H1 (cell line): ENCODE measurements around the gene SOBP. TPM values are rescaled to one million over a fixed set of nuclear protein-coding genes. Genes with fewer than 3 reads are reported as not detected.
A peak's percentile ranks its signal among the peaks of the same experiment; 100 is the strongest.

Experiments
- CTCF ChIA-PET: fragments of 300-600 bp; sonication (Branson Sonifier 250); formaldehyde crosslinking; loops from one replicate; lab custom pipeline; 2021; ENCODE audit not compliant: partially characterized antibody; lab: Charles Lee
- POLR2A ChIA-PET: fragments of 300-600 bp; sonication (Branson Sonifier 250); formaldehyde crosslinking; loops from one replicate; lab custom pipeline; 2021; ENCODE audit warnings: inconsistent platforms; ENCODE audit not compliant: partially characterized antibody; lab: Charles Lee
- DNase-seq, 2 experiments: peaks; one replicate each; pipeline versions ENCODE4 v3.0.0 to v3.0.0-alpha.2; 2010 to 2022; ENCODE audit warnings: low spot score in 2 of 2, low read depth in 1 of 2, mixed read lengths in 1 of 2
- FAIRE-seq: peaks from 2 replicates; lab custom pipeline; 2011; peaks lifted over from hg19 to GRCh38; lab: Jason Lieb, UNC
- H2AFZ ChIP-seq: 2 replicates; pipeline ENCODE4 v1.8.1; 2012; ENCODE audit warnings: low read length, inconsistent platforms
- H2AK5ac ChIP-seq: 2 replicates; pipeline ENCODE4 v1.6.1; 2013; ENCODE audit warnings: low read depth, low read length
- H2BK120ac ChIP-seq: replicated peaks from 2 replicates; pipeline ENCODE3; 2013; ENCODE audit warnings: low read depth, low read length, inconsistent platforms
- H2BK12ac ChIP-seq: 2 replicates; pipeline ENCODE4 v1.6.1; 2013; ENCODE audit warnings: low read depth, low read length
- H2BK15ac ChIP-seq: 2 replicates; pipeline ENCODE4 v1.6.1; 2013; ENCODE audit warnings: low read length
- H2BK20ac ChIP-seq: 2 replicates; pipeline ENCODE4 v1.6.1; 2013; ENCODE audit warnings: low read length
- H2BK5ac ChIP-seq: 2 replicates; pipeline ENCODE4 v1.6.1; 2013; ENCODE audit warnings: low read depth, low read length
- H3K14ac ChIP-seq: 2 replicates; pipeline ENCODE4 v1.6.1; 2013; ENCODE audit warnings: inconsistent platforms; ENCODE audit not compliant: insufficient read length
- H3K18ac ChIP-seq: 2 replicates; pipeline ENCODE4 v1.6.1; 2013; ENCODE audit warnings: low read length; ENCODE audit errors: extremely low read depth
- H3K23ac ChIP-seq: 2 replicates; pipeline ENCODE4 v1.6.1; 2013; ENCODE audit warnings: inconsistent platforms; ENCODE audit not compliant: insufficient read length
- H3K23me2 ChIP-seq: 2 replicates; pipeline ENCODE4 v1.6.1; 2013; ENCODE audit warnings: low read depth, low read length
- H3K27ac ChIP-seq: 2 replicates; pipeline ENCODE4 v1.6.1; 2011; ENCODE audit warnings: low read depth, low read length, inconsistent platforms
- H3K27me3 ChIP-seq, 4 experiments: replicated peaks in 1 of 4; 1 replicate in 1 of 4; 2 replicates in 3 of 4; pipeline versions ENCODE4 v1.6.1 to v1.8.1; 2011 to 2013; ENCODE audit warnings: low read length in 3 of 4, mild to moderate bottlenecking in 3 of 4, inconsistent platforms in 2 of 4, mixed read lengths in 2 of 4, moderate library complexity in 1 of 4; ENCODE audit not compliant: control insufficient read depth in 3 of 4, insufficient read depth in 3 of 4; ENCODE audit errors: extremely low read depth in 1 of 4
- H3K36me3 ChIP-seq, 4 experiments: 2 replicates each; pipeline versions ENCODE4 v1.6.1 to v1.8.1; 2011 to 2013; ENCODE audit warnings: mild to moderate bottlenecking in 4 of 4, low read length in 3 of 4, moderate library complexity in 2 of 4, control low read depth in 1 of 4, inconsistent platforms in 1 of 4; ENCODE audit not compliant: insufficient read depth in 4 of 4, control insufficient read depth in 2 of 4
- H3K4ac ChIP-seq: replicated peaks from 2 replicates; pipeline ENCODE3; 2013; ENCODE audit warnings: low read length, low read depth, mixed read lengths, inconsistent platforms; ENCODE audit not compliant: insufficient read length
- H3K4me1 ChIP-seq, 4 experiments: replicated peaks in 1 of 4; 1 replicate in 1 of 4; 2 replicates in 3 of 4; pipeline versions ENCODE4 v1.6.1 to v1.8.1; 2011 to 2013; ENCODE audit warnings: low read length in 3 of 4, inconsistent platforms in 2 of 4, mixed read lengths in 1 of 4; ENCODE audit not compliant: insufficient read depth in 4 of 4, control insufficient read depth in 3 of 4
- H3K4me2 ChIP-seq, 2 experiments: 2 replicates each; pipeline versions ENCODE4 v1.6.1 to v1.8.1; 2011 to 2013; ENCODE audit warnings: low read depth in 2 of 2, low read length in 2 of 2, control low read depth in 1 of 2, inconsistent platforms in 1 of 2, mild to moderate bottlenecking in 1 of 2; ENCODE audit not compliant: insufficient read depth in 1 of 2
- H3K4me3 ChIP-seq, 4 experiments: fragments of 200-600, 300-600 bp in 1 of 4; sonication (generic), shearing (Covaris generic), sonication (Bioruptor Twin) in 1 of 4; 2 replicates each; pipeline versions ENCODE4 v1.5.1 to v1.8.1; 2011 to 2016; ENCODE audit warnings: low read length in 4 of 4, low read depth in 3 of 4, control low read depth in 2 of 4, inconsistent platforms in 2 of 4, mild to moderate bottlenecking in 2 of 4, mixed read lengths in 1 of 4, moderate library complexity in 1 of 4; ENCODE audit not compliant: insufficient read depth in 2 of 4; ENCODE audit errors: extremely low read depth in 1 of 4
- H3K56ac ChIP-seq: replicated peaks from 2 replicates; pipeline ENCODE3; 2013; ENCODE audit warnings: low read depth, mild to moderate bottlenecking, mixed read lengths, low read length, inconsistent platforms; ENCODE audit not compliant: insufficient read length
- H3K79me1 ChIP-seq: 2 replicates; pipeline ENCODE4 v1.6.1; 2013; ENCODE audit warnings: low read depth, low read length, control low read depth
- H3K79me2 ChIP-seq, 2 experiments: 2 replicates each; pipeline versions ENCODE4 v1.6.1 to v1.8.1; 2012 to 2013; ENCODE audit warnings: low read length in 2 of 2, mild to moderate bottlenecking in 2 of 2, inconsistent platforms in 1 of 2; ENCODE audit not compliant: insufficient read depth in 2 of 2, control insufficient read depth in 1 of 2
- H3K9ac ChIP-seq, 4 experiments: replicated peaks in 1 of 4; 1 replicate in 1 of 4; 2 replicates in 3 of 4; pipeline versions ENCODE4 v1.6.1 to v1.8.1; 2011 to 2013; ENCODE audit warnings: low read depth in 3 of 4, low read length in 3 of 4, control low read depth in 2 of 4, mild to moderate bottlenecking in 2 of 4, moderate library complexity in 2 of 4, inconsistent platforms in 1 of 4; ENCODE audit errors: extremely low read depth in 1 of 4
- H3K9me3 ChIP-seq, 2 experiments: 2 replicates each; pipeline versions ENCODE4 v1.6.1 to v1.8.1; 2012 to 2013; ENCODE audit warnings: mild to moderate bottlenecking in 2 of 2, moderate library complexity in 2 of 2, control low read depth in 1 of 2, inconsistent platforms in 1 of 2, low read depth in 1 of 2, low read length in 1 of 2, mixed read lengths in 1 of 2; ENCODE audit not compliant: insufficient read depth in 2 of 2
- H4K20me1 ChIP-seq, 2 experiments: replicated peaks in 1 of 2; 2 replicates each; pipeline versions ENCODE3 to v1.8.1; 2011 to 2013; ENCODE audit warnings: inconsistent platforms in 2 of 2, low read length in 2 of 2, mild to moderate bottlenecking in 1 of 2; ENCODE audit not compliant: insufficient read depth in 2 of 2, control insufficient read depth in 1 of 2
- H4K5ac ChIP-seq: 2 replicates; pipeline ENCODE4 v1.6.1; 2013; ENCODE audit warnings: low read length, low read depth, mixed read lengths, inconsistent platforms; ENCODE audit not compliant: insufficient read length
- H4K8ac ChIP-seq: 2 replicates; pipeline ENCODE4 v1.8.0; 2013; ENCODE audit warnings: mild to moderate bottlenecking, moderate library complexity, low read length, inconsistent platforms; ENCODE audit not compliant: insufficient read depth; ENCODE audit errors: extremely low read depth
- H4K91ac ChIP-seq: replicated peaks from 2 replicates; pipeline ENCODE3; 2013; ENCODE audit warnings: low read length, mixed read lengths, inconsistent platforms; ENCODE audit not compliant: insufficient read length
- BRCA1 ChIP-seq: IDR thresholded peaks from 2 replicates; pipeline ENCODE4 v1.6.1; 2012; ENCODE audit warnings: low read depth, low read length, improper control_type of control experiment
- JUND ChIP-seq: IDR thresholded peaks from 2 replicates; pipeline ENCODE4 v1.6.1; 2011; ENCODE audit warnings: mild to moderate bottlenecking, improper control_type of control experiment, low read length
- POLR2A ChIP-seq, 2 experiments: IDR thresholded peaks; 1 replicate in 1 of 2; 2 replicates in 1 of 2; pipeline ENCODE4 v1.6.1; 2011; ENCODE audit warnings: low read depth in 2 of 2, low read length in 2 of 2, mild to moderate bottlenecking in 2 of 2; ENCODE audit errors: control extremely low read depth in 1 of 2
- RAD21 ChIP-seq, 2 experiments: IDR thresholded peaks in 1 of 2; conservative IDR thresholded peaks in 1 of 2; 2 replicates each; pipeline ENCODE4 v1.6.1; 2011; ENCODE audit warnings: low read depth in 2 of 2, low read length in 2 of 2, improper control_type of control experiment in 1 of 2, inconsistent platforms in 1 of 2, mild to moderate bottlenecking in 1 of 2, moderate library complexity in 1 of 2
- RFX5 ChIP-seq: IDR thresholded peaks from 2 replicates; pipeline ENCODE4 v1.6.1; 2011; ENCODE audit warnings: low read depth, low read length, improper control_type of control experiment, borderline replicate concordance
- SIN3A ChIP-seq, 2 experiments: IDR thresholded peaks in 1 of 2; conservative IDR thresholded peaks in 1 of 2; 2 replicates each; pipeline ENCODE4 v1.6.1; 2011 to 2012; ENCODE audit warnings: low read length in 2 of 2, improper control_type of control experiment in 1 of 2, low read depth in 1 of 2, mild to moderate bottlenecking in 1 of 2
- SP1 ChIP-seq: IDR thresholded peaks from 2 replicates; pipeline ENCODE4 v1.6.1; 2011; ENCODE audit warnings: low read depth, low read length
- SRF ChIP-seq: IDR thresholded peaks from 2 replicates; pipeline ENCODE4 v1.6.1; 2011; ENCODE audit warnings: mild to moderate bottlenecking, low read depth, low read length, moderate library complexity
- TAF1 ChIP-seq: IDR thresholded peaks from 2 replicates; pipeline ENCODE4 v1.6.1; 2011; ENCODE audit warnings: mild to moderate bottlenecking, low read depth, low read length
- WGBS, 2 experiments: shearing (Covaris generic) in 1 of 2; methylation state at CpG; one replicate each; pipeline versions ENCODE4 v1.1.6 to v1.1.7; 2013 to 2015; ENCODE audit warnings: low lambda C conversion rate in 2 of 2, mixed read lengths in 2 of 2, inconsistent platforms in 1 of 2, low coverage in 1 of 2, missing lambda C conversion rate in 1 of 2; ENCODE audit not compliant: insufficient replicate concordance in 2 of 2, insufficient coverage in 1 of 2, insufficient read length in 1 of 2; ENCODE audit errors: extremely low coverage in 1 of 2, missing lambda C conversion rate in 1 of 2; 5-methylcytosine and 5-hydroxymethylcytosine counted together
- polyA plus RNA-seq, 7 experiments: library from polyadenylated mRNA; depleted of rRNA in 3 of 7; stranded (reverse) in 5 of 7; unstranded in 2 of 7; fragments of >200 nt in 5 of 7; fragments of 200-250 nt in 2 of 7; gene quantifications; 1 replicate in 5 of 7; 2 replicates in 1 of 7; 4 replicates in 1 of 7; pipeline versions ENCODE4 v1.2.1 to v1.2.3, GENCODE V29; 2011 to 2013; ENCODE audit warnings: missing spikeins in 2 of 7, mixed read lengths in 2 of 7
- total RNA-seq: library from RNA; stranded (reverse); fragmentation: NEBNext Ultra II Directional; extraction: Animal tissue kit (Norgen Biotek cat#: 25700); gene quantifications from 2 replicates; pipeline ENCODE4 v1.2.1, GENCODE V29; 2021
- TF ChIP-seq, protein P1 (sequence below): IDR thresholded peaks from 2 replicates; pipeline ENCODE4 v1.6.1; 2011; ENCODE audit warnings: low read depth, mild to moderate bottlenecking, low read length; ENCODE audit not compliant: insufficient read depth

The SOBP gene
- total and polyA plus RNA-seq, 2 of the 8 experiments (the other 6 are each of a cell fraction or from before 2014, with no cell fraction given), result 0.45 to 6.2 TPM

DNA sequence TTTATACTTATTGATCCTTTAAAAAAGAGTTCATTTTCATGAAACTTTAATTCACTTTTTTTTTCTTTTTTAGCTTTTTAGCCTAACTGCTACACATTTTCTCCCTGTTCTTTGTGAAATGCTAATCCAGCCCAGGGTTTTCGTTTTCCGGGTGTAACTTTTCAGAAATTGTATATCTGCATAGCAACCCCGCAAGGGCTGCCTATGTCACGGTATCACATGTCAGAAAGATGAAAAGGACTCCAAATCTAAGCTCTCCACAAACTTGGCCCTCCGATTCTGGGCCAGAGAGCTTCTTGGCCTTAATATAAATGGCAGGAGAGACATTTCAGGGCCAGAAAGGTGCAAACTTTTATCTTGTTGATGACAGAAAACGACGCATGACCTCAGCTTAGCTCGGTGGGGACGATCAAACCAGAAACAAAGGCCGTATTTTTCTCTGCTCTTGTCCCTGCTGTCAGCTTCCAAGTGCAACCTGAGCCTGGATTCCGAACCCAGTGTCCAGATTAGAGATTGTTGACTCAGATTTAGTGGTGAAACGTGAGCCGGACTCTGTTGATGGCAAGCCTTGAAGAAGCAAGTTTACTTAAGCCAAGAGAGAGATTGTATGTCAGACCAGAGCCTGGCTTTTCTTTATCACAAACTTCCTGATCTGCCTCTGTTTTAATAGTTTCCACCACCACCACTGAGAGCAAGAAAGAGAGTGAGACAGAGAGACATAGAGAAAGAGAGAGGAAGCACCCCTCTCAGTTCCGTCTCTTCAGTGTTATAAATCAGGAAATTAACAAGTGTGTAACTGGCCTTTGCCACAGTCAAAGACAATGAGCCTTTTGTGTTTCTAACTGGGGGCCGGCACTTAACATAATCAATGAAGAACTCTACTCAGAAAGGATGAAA lies 176.4 kb downstream of the SOBP start:
- peaks cover 6 to 27% (median 15%) of the 10 kb centered on the region in 4 experiments for H3K4me1 ChIP-seq
- WGBS, 2 experiments, result 77% methylated on average over 15 of the region's 15 CpGs; no CpG with 5 or more reads in 1 of the 2 experiments
- H2BK120ac ChIP-seq, result no peak overlapping the region
- no peaks in the 10 kb centered on the region for H3K79me1 ChIP-seq
- no peaks in the 10 kb centered on the region for H3K9me3 ChIP-seq
- FAIRE-seq, result no peak
- no peak overlapping the region for H4K91ac ChIP-seq
- CTCF ChIA-PET, result interaction anchor here (0.7 to 1.5 kb wide), 5 partner anchors 11 to 250 kb away, joined by 3 to 4 read pairs (median 3); no protein-coding TSS in a partner anchor
- no peak overlapping the region for H3K4me3 ChIP-seq
- POLR2A ChIA-PET, result no interaction called here
- H2BK20ac ChIP-seq, result peak overlapping the region; percentile 68; the same call in 1 of the 2 replicates
- no peaks in the 10 kb centered on the region for H3K23me2 ChIP-seq
- H2BK15ac ChIP-seq, result no peak overlapping the region
- no peak overlapping the region for H3K56ac ChIP-seq
- H3K4ac ChIP-seq, result no peak overlapping the region
- H4K20me1 ChIP-seq, result no peaks in the 10 kb centered on the region
- H3K79me2 ChIP-seq, result no peaks in the 10 kb centered on the region
- H3K9ac ChIP-seq, result peak overlapping the region in 1 of 4 experiments; percentile 13; a peak in 2 of 7 replicates
- H3K36me3 ChIP-seq, result no peaks in the 10 kb centered on the region
- no peaks in the 10 kb centered on the region for H3K27me3 ChIP-seq
- H4K8ac ChIP-seq, result no peak overlapping the region
- H2AFZ ChIP-seq, result peak overlapping the region; percentile 10; the same call in 1 of the 2 replicates
- no peak overlapping the region for H3K27ac ChIP-seq
- no peak for DNase-seq
- peak overlapping the region; percentile 13; the same call in 1 of the 2 replicates for H2BK5ac ChIP-seq
- peak overlapping the region in 1 of 2 experiments; percentile 42; a peak in 1 of 4 replicates for H3K4me2 ChIP-seq
- no peak overlapping the region; the same call in 1 of the 2 replicates for H2BK12ac ChIP-seq
- no peak overlapping the region for H2AK5ac ChIP-seq
- H3K23ac ChIP-seq, result no peak overlapping the region
- no peak overlapping the region for H4K5ac ChIP-seq
- peak overlapping the region; percentile 68 for H3K18ac ChIP-seq
- no peak overlapping the region for H3K14ac ChIP-seq
- TF ChIP-seq SP1, result no peak
- no peak for TF ChIP-seq SIN3A (conservative IDR thresholded peaks at IDR 0.05 in 1 of 2, IDR thresholded peaks at IDR 0.05 in 1 of 2; ENCODE audit: low read depth in 1 of 2, low read length in 2 of 2)
- no peak for TF ChIP-seq SRF
- TF ChIP-seq POLR2A (IDR thresholded peaks at IDR 0.05; ENCODE audit: control extremely low read depth in 1 of 2, low read depth in 2 of 2, low read length in 2 of 2), result no peak
- TF ChIP-seq RFX5, result no peak
- TF ChIP-seq RAD21 (IDR thresholded peaks at IDR 0.05 in 1 of 2, conservative IDR thresholded peaks at IDR 0.05 in 1 of 2; ENCODE audit: low read depth in 2 of 2, low read length in 2 of 2), result no peak
- TF ChIP-seq TAF1, result no peak
- TF ChIP-seq, protein P1, sequence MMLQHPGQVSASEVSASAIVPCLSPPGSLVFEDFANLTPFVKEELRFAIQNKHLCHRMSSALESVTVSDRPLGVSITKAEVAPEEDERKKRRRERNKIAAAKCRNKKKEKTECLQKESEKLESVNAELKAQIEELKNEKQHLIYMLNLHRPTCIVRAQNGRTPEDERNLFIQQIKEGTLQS, result no peak
- no peak for TF ChIP-seq JUND
- TF ChIP-seq BRCA1, result no peak
